ENCODE results near the gene KLK1. TPM values are rescaled to one million over a fixed set of nuclear protein-coding genes. Genes with fewer than 3 reads are reported as not detected.

KLK1 gene
- total RNA-seq, 1 donor from 2014 or later, result 5.0 TPM

DNA sequence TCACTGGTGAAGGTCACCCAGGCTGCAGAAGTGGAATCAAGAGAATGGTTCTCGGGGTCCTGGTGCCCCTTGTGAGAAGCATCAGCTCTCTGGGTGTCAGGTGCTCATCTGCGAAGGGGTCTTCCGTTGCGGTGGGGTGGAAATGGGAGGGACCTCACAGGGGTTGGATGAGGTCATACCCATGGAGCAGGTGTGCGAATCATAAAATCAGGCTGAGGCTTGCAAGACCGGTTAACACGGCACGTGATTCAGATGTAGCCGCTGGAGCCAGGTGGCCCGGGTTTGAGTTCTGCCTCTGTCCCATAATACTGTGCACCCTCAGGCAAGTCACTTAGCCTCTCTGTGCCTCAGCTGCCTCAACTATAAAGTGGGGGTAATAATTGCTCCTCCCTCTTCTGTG lies 13.7 kb upstream of the KLK1 start:
- DNase-seq (ENCODE audit: low read depth), result no peak
- H3K4me3 ChIP-seq (ENCODE audit: low read depth, low read length), result no peak overlapping the region
- TF ChIP-seq, protein P1, sequence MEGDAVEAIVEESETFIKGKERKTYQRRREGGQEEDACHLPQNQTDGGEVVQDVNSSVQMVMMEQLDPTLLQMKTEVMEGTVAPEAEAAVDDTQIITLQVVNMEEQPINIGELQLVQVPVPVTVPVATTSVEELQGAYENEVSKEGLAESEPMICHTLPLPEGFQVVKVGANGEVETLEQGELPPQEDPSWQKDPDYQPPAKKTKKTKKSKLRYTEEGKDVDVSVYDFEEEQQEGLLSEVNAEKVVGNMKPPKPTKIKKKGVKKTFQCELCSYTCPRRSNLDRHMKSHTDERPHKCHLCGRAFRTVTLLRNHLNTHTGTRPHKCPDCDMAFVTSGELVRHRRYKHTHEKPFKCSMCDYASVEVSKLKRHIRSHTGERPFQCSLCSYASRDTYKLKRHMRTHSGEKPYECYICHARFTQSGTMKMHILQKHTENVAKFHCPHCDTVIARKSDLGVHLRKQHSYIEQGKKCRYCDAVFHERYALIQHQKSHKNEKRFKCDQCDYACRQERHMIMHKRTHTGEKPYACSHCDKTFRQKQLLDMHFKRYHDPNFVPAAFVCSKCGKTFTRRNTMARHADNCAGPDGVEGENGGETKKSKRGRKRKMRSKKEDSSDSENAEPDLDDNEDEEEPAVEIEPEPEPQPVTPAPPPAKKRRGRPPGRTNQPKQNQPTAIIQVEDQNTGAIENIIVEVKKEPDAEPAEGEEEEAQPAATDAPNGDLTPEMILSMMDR (conservative IDR thresholded peaks at IDR 0.05; ENCODE audit: low read depth, low read length), result no peak

- TF ChIP-seq, protein P1 (conservative IDR thresholded peaks at IDR 0.05; ENCODE audit: low read depth, low read length), result no peak
- DNase-seq (ENCODE audit: low read depth), result no peak
- no peak overlapping the region for H3K4me3 ChIP-seq (ENCODE audit: low read depth, low read length)
These were observed 13.1 kb upstream of the KLK1 start for GRCh38 chr19:50836543-50837195.

- peak overlapping the region; percentile 68 for H3K4me3 ChIP-seq (ENCODE audit: low read depth, low read length)
- no peak for DNase-seq (ENCODE audit: low read depth)
- TF ChIP-seq, protein P1 (conservative IDR thresholded peaks at IDR 0.05; ENCODE audit: low read depth, low read length), result no peak
These were observed 12.4 kb upstream of the KLK1 start for GRCh38 chr19:50835785-50836542.

DNA sequence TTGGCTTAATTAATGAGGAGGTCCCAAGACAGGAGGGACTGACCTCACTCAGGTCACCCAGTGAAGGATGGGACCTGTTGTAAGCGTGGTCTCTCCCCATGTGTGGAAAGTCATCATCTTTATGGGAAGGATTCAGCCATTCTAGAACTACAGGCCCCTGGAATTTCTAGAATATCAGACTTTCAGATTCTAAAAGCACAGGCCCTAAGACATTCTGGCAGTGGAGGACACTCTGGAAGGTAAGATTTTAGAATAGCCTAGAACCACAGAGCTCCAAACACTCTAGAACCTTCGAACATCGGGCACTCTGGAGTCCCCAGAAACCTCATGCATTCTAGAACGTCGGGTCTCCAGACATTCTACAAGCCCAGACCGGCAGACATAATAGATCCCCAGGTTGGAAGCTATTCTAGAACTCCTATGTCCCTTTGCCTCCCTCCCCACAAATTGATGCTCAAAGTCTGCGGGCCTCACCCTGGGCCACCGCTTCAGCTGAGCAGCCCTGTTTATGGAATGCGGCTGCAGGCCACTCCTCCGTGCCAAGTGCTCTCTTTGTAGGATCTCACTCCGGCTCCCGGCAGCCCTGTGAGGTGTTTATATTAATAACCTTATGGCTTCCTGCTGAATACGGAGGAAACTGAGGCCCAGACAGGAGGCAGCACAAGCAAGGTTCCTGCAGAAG lies 11.7 kb upstream of the KLK1 start:
- TF ChIP-seq, protein P1 (conservative IDR thresholded peaks at IDR 0.05; ENCODE audit: low read depth, low read length), result no peak
- DNase-seq (ENCODE audit: low read depth), result no peak
- peak overlapping the region; percentile 68 for H3K4me3 ChIP-seq (ENCODE audit: low read depth, low read length)

DNA sequence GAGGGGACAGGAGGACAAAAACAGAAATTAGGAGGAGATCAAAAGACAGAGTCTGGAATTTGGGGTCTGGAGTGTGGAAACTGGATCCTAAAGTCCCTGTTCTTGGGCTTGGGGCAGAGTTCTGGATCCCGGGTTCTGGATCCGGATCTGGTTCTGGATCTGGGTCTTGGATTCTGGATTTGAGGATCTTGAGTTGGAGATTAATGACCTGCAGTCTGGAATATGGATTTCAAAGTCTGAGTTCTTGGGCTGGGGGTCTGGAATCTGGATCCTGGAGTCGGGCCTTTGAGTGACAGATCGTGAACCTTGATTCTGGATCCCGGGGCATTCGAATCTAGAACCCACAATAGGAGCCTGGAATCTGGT lies 10.2 kb upstream of the KLK1 start:
- H3K4me3 ChIP-seq (ENCODE audit: low read depth, low read length), result no peak overlapping the region
- DNase-seq (ENCODE audit: low read depth), result no peak
- TF ChIP-seq, protein P1 (conservative IDR thresholded peaks at IDR 0.05; ENCODE audit: low read depth, low read length), result no peak

GRCh38 chr19:50833117-50833801 lies 9.7 kb upstream of the KLK1 start, which contains the start of gene KLK15:
TSS of gene KLK15 (minus strand) at chr19:50833574. CDS start at chr19:50831492, 2,082 bp downstream.
- DNase-seq (ENCODE audit: low read depth), result no peak
- TF ChIP-seq, protein P1 (conservative IDR thresholded peaks at IDR 0.05; ENCODE audit: low read depth, low read length), result no peak
- no peak within 1 kb of the TSS for H3K4me3 ChIP-seq (ENCODE audit: low read depth, low read length)
